SW 1271 (cell line): ENCODE data around the gene SLCO2A1.

Experiments
- DNase-seq, 2 experiments: peaks; one replicate each; lab custom pipeline; 2025; lab: John Stamatoyannopoulos, UW

The SLCO2A1 gene

DNA sequence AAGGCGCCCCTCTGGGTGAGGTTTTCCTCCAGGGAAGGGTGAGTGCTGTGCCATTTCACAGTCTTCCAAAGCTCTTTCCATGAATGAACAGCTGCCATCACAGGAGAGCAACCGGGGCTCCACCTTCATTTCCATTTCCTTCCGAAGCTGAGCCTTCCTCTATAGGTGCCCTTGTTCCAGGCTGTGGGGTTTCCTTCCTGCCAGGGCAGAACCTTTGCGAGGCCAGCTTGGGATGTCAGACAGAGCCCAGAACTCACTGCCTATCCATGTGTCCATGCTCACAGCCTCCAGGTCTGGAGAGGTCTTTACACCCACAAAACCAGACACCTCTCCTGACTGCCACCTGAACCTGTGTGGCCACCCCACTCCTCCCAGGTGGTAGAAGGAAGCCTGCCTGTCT lies 49.2 kb downstream of the SLCO2A1 start:
- DNase-seq: no peak

DNA sequence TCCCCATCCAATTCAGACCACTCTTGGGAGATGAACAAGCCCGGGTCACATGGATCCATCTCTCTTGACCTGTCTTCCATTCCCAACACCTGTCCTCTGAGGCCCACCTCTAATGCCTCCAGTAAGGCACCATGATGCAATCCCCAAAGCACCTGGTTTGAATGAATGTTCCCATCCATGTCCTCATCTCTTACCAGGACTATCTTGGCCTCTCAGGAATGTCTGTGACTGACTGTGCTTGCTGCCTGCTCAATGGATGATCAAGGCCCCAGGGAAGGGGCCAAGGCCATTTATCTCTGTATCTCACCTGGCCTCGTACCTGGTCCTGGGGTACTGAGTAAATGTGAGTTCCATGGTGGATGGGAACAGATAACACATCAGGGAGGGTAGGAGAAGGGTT lies 49.7 kb downstream of the SLCO2A1 start:
- no peak for DNase-seq

DNA sequence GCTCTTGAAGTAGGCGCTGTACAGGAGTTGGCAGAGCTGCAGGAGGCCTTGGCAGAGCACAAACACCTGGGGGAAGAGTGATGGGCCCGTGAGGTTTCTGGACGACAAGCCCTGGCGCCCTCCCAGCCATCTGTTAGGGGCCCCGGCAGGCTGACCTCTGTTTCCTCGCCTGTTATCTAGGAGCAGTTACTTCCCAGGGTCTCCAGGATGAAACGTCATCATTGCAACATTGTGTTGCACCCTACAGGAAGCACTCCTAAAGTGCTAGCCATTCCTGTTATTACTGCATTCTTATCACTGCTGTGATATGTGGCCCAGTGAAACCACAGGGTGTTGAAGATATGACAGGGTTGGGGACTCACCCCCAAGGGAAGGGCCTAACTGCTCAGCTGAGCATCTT lies 50.2 kb downstream of the SLCO2A1 start:
- DNase-seq: no peak

DNA sequence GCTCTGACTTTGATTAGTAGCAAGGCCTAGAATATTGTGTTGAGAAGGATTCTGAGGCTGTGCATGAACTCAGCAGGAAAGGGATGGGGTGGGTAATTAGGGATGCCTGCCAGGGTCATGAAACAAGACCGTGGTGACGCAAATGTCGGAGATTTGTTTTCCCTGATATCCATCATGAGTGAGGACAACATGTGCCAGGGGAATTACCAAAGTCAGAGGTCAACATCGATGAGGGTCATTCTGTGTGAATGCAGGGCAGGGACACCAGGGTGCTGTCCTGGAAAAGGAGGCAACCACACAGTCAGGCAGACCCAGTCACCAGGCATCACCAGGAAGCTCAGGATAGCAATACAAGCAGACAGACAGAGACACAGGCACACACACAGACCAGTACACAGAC lies 52.2 kb downstream of the SLCO2A1 start:
- DNase-seq: no peak

DNA sequence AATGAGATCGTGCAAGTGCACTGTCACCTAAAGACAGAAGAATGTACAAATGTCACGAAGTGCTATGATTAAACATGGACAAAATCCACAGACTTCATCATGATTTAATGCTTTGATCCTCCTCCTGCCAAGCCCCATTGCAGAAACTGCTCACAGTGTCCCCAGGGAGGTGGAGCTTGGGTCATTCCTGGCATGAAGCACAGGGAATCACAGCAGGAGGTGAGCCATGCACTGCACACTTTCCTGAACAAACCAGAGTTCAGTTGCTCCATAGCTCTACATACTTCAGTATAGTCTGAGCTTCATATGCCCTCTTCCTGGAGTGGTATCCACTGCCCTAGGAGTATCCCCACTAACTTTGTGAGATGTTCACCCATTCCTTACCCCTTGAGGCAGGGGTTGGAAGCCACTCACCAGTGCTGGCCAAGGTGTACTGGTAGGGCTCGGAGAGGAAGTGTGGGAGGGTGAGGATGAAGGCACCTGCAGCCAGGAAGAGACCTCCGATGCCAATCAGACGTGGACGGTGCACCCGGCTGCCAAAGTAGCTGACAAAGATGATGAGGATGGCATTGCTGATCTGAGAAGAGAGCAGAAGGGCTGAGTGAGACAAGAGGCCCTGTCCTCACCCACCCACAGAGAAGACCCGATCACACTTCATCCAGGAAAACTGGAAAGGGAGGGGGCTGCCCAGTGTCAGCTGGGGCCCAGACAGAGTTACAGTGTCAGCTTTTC lies 56.3 kb downstream of the SLCO2A1 start:
- DNase-seq: no peak

DNA sequence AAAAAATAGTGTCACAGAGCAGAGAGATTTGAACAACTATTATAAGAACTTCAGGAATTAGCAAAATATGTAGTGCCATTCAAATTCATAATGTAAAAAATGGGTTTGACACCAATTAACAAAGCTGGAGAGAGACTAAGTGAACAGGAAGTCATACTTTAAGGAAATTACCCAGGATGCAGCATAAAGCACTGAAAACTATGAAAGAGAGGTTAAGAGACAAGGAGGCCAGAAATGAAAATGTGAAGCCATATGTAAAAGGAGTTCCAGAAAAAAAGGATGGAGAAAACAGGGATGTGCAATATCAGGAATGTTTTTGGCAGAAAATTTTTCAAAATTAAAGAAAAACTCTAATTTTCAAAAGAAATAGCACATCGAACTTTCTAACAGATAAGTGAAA lies 57.6 kb downstream of the SLCO2A1 start:
- no peak for DNase-seq

DNA sequence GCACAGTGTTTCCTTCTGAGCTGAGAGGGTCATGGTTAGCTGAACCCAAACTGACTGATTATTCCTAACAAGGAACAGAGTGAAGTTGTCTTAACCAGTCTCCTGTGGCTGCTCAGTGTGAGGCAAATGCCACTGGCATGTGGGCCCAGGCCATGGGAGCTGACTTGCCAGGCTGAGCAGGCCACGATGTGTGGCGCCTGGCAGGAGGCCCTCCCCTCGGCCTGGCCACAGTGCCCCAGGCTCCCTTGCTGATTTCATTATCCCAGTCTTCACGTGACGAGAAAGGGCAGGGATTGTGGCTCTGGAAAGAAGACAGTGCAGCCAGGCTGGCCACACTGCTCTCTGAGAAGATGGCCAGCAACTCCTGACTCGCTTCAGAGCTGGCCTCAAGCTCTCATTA lies 58.8 kb downstream of the SLCO2A1 start:
- DNase-seq: no peak

DNA sequence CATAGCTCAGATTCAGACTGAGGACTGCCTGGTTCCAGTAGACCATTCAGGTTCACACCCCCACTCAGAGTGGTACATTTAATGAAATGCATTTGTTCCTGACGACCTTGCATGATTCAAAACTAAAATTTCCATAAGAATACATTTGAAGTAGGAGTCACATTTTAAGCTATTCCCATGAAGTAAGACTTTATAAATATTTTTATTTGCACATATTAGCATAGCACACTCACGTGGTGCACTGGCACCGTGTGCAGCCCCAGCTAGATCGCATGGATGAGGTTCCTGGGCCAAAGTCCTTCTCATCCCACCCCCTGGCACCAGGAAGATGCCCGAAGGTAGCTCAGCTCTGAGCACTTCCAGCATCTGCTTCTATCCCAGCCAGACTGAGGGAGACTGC lies 59.4 kb downstream of the SLCO2A1 start:
- DNase-seq: no peak

DNA sequence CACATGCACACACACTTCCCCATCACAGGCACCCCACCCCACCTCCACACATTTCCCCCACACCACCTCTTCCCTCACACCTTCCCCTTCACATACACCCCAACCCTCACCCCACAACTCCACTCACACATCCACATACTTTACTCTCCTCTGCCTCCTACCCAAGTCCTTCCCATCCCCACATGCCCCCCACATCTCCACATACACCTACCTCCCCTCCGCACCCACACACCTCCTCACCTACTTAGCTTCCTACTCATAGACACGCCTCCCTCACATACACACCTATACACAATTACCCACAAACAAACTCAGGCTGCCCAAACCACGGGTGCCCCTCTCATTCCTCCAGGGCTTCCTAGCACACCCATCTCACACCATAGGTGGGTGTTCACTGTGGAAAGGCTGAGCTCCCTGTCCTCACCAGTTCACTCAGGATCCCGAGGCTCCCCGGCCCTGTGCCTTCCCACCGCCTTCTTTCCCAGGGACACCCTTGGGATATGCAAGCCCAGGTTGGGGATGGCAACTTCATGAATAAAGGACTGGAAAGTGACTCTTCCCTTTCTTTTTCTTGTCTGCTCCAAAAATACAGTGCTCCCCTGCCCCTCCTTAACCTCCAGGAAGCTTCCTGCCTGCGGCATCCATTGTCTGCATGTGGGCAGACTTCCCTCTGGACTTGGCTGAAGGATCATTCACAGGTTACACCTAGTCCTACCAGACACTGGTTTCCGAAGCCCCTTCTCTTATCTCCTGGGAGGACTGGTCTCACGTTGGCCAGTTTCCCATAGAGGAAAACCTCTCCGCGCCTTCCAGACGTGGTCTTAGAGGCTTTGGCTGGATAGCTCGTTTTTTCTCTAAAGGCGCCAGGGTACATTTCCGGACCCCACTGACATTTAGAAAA lies 61.5 kb downstream of the SLCO2A1 start:
- no peak for DNase-seq

DNA sequence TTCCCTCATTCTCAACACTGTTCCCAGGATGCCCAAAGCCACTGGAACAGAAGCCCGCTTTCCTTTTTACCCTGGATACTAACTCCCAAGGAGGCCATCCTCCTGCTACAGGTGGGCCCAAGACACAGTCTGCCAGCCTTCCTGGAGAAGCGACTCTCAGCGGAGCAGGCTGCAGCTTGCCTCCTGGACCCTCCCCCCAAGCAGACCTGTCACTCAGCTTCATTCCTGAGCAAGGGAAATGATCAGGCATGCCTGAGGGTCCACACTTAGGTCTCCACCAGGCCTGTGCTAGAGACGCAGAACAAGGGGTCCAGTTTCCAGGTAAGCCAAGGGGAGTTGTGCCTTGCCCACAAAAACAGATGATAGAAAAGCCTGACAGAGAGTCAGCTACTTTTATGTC lies 62.8 kb downstream of the SLCO2A1 start:
- no peak for DNase-seq

DNA sequence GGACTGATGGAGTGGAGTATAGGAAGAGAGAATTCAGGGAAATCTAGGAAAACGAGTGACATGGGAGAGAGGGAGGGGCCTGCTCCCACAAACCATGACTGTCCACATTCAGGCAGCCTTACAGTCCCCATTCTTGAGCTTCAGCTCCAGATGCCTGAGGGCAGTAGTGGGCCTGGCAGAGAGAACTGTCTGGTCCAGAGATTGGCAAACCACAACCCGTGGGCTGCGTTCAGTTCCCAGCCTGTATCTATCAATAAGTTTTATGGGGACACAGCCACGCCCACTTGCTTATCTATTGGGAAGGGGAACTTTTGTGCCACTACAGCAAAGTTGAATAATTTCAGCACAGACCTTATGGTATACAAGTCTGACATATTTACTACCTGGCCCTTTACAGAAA lies 63.8 kb downstream of the SLCO2A1 start:
- no peak for DNase-seq

DNA sequence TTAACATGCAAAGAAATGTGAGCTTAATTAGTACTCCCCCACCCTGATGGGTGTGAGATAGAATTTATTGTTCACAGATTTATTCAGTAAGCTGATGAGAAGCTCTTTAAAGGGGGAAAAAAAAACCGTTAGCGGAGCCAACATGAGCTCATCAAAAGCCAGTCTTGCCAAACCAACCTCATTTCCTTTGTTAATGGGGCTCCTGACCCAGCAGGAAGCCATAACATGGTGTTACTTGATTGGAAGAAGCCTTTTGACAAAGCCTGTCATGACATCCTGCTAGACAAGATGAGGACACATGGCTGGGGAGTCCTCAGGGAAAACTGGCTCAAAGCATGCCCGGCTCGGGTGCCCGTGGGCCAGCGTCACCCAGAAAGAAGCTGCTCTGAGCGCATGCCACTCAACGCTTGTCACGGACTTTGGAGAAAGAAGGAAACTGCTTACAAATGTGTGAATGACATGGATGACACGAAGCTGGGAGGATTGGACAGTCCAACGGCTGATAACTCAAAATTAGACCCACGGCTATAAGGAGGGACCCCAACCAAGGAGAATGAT lies 64.6 kb downstream of the SLCO2A1 start:
- DNase-seq: no peak

DNA sequence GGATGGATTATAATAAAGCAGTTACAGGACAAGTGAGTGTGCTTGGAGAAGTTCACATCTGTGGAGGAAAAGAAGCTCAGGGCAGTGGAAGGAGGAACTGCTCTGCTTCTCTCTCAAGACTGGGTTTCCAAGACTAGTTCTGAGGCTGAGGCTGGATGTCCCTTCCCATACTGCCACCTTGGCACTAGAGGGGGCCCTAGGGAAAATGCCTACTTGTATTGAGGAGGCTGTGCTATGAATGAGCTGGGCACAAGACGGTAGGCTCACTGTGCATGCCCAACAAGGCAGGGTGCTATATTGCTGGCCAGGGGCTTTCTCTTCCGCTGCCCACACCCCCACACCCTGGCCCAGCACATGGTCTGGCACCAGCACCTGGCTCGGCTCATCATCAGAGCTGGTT lies 65.2 kb downstream of the SLCO2A1 start:
- no peak for DNase-seq

DNA sequence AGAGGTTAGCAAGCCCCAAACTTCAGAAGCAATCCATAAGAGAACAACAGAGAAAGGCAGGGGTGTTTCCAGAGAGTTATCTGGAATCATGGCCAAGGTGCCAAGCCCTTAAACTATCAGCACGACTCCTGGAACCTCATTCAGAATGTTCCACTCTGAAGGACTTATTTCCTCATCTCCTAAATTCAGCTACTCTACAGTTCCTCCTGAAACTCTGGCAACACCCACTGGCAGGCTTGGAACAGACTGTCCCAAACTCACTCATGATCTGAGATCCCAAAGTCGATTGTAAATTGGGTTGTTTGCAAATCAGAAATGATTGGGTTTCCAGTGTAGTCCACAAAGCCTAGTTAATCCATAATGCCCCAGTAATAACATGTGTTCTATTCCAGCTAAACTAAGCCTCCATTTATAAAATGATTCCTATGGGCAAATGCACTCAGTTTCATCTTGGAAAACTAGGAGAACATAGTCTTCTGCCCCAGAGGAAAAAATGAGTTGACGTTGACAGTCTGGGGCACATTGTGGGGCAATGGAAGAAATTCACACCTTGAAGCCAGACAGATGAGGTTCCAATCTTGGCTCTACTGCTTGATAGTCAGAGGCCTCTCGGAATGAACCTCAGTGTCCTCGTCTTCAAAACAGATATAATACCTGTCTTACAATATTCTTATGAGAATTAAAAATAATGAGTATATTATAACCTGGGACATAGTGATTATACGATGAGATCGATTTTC lies 65.9 kb downstream of the SLCO2A1 start:
- DNase-seq: no peak

DNA sequence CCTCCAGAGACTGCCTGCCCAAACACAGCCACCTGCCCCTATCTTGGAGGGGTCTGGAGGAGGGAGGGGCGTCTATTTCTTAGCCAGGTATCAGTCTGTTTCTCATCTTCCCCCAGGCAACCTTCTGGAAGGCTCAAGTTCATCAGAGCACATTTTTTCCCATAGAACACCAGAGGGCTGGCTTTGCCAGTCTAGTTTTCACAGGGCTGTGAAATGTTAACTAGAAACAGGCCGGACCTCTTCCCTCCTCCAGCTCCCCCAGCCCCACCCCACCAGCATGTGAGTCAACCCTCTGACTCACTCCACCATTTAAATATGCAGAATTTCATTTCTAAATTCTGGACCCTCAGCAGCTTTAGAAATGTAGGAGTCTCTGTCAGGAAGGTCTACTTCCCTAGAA lies 66.9 kb downstream of the SLCO2A1 start:
- no peak for DNase-seq

DNA sequence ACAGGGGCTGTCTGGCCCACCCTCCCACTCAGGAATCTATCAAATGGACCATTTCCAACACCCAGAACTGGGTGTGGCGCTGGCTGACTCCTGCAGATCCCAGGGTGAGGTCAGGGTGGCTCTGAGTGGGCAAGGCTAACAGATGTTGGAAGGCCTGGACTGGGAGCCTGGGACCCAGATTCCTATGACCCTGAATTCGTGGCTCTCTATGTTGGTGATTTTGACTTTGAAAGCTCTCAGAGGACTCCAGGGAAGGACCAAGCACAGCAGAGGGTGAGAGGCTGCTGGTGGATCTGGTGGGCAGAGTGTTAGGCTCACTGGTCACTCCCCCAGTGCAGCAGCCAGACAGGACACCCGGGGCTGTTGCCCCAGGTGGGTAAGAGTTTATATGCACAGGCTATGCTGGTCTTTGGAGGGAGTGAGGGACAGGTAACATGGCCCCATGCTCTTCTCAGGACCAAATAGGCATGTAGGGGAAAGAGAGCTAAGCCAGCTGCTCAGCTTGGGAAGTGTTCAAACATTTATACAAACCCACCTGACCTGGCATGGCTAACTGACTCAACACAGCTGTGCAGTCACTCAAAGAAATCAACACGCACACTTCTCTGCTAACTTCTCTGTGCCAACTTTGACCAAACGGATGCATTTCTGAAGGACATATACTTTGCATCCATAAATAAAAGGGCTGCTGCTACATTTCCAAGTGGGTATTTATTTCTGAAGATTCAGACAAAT lies 71.5 kb downstream of the SLCO2A1 start:
- no peak for DNase-seq

DNA sequence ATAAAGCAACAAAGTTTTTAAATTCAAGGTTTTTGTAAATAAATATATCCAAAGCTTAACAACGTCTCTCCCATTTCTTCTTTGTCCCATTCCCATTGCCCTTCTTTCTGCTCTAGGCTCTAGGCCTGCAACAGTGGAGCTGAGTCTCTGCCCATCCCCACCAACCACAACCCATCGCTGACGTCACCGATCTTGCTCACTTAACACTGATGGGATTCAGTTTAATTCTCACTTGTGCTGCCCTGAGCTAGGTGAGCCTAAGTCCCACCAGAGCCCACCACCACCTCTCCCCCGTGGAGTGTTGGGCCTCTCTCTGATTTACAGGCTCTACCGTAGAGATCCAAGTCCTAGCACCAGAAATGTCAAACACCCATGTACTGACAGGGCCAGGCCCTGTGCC lies 72.7 kb downstream of the SLCO2A1 start:
- DNase-seq: no peak

DNA sequence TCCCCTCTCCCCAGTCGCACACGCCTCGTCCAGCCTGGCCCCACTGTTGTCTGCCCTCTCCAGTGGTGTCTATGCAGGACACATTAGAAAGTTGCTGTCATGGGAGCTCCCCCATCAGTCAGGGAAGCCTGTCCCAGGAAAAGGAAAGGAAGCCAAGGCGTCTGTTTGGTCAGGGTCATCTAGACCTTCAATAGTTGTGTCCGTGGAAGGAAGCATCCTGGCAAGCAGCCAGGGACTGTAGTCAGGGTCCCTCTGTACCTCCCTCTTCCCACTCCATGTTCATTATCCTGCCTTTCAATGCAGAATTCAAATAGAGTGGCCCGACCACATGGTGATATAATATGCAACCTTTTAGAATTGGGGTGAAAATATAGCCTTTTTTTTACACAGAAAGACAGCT lies 73.4 kb downstream of the SLCO2A1 start:
- DNase-seq: no peak

DNA sequence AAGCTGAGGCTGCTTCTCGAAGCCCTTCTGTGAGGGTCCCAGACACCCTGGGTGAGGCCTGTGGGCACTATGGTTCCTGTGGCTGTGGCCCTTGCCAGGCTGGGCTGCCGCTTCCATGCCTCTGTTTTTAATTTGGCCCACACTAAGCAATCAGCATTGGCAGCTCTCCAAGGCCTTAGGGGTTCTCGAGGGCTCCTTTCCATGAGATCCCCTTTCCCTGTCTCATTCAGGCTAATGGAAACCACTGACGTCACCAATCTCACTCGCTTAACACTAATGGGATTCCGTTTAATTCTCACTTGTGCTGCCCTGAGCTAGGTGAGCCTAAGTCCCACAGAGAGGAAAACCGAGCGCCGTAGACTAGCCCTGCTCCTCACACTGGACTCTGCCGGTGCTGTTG lies 73.8 kb downstream of the SLCO2A1 start:
- no peak for DNase-seq

DNA sequence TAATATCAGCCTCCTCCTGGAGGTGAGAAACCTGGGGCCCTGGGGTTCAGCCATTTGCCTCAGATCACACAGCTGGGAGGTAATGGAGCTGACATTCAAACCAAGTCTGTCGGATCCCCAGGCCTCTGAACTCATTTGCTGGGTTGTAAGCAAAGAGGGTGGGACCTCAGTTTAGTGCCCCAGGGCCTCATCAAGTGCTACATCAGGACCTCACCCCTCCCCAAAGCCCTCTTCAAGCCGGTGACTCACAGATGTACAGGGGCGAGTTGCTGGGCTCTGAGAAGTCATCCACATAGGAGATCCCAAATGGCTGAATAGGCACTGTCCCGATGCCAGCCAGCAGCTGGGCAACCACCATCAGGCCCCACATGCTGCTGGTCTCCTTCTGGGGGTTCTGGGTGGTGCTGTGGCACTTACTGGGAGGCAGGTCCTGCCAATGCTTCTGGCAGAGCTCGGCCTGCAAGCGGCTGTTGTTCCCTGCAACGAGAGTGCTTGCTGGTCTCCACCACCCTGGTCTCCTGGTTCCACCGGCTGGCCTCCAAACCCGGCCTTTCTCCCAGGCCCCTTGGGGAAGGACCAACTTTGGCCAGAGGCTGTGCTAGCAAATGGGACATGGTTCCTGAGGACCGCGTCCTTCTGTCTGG lies 74.9 kb downstream of the SLCO2A1 start:
- DNase-seq: no peak

DNA sequence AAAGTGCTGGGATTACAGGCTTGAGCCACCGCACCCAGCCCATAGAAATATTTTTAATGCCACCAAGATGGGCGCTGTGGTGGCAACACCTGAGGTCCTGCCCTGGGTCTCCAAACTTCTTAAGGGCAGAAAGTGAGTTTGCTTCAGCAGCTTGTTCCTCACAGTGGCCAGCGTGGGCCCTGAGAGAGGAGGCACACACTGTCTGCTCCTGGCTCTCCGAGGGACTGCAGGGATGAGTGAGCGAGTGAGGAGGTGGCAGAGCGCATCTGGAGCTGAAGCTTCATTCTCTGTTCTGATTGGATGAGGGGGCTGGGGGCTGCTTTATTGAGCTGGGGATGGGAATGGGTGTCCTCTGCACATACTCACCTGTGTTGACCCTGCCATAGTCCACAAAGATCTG lies 76.4 kb downstream of the SLCO2A1 start:
- DNase-seq: no peak
